T-helper 2 cell treated with Interferon-gamma antibody and Interleukin-4, amounts not matched to agents 100 ng/mL and 5 ng/mL, for 36 hours (primary cell): ENCODE data around the gene DEGS2. TPM values are rescaled to one million over a fixed set of nuclear protein-coding genes. Genes with fewer than 3 reads are reported as not detected.
"Not testable (repeated sequence)": the region's sequence is repeated elsewhere in the genome, so short reads cannot be mapped to it uniquely, and the experiment has no call there.

Source experiments
- intact Hi-C: fragments of 100-400 bp; cut with micrococcal nuclease; formaldehyde crosslinking; loops from one replicate; pipeline ENCODE4 v1.15.1; 2023
- total RNA-seq: library from RNA; stranded (reverse); gene quantifications from 2 replicates; pipeline ENCODE4 v1.2.3, GENCODE V29; 2022

The DEGS2 gene
- total RNA-seq, result 0.14 TPM in 1 of 2 replicates, not detected in the other

DNA sequence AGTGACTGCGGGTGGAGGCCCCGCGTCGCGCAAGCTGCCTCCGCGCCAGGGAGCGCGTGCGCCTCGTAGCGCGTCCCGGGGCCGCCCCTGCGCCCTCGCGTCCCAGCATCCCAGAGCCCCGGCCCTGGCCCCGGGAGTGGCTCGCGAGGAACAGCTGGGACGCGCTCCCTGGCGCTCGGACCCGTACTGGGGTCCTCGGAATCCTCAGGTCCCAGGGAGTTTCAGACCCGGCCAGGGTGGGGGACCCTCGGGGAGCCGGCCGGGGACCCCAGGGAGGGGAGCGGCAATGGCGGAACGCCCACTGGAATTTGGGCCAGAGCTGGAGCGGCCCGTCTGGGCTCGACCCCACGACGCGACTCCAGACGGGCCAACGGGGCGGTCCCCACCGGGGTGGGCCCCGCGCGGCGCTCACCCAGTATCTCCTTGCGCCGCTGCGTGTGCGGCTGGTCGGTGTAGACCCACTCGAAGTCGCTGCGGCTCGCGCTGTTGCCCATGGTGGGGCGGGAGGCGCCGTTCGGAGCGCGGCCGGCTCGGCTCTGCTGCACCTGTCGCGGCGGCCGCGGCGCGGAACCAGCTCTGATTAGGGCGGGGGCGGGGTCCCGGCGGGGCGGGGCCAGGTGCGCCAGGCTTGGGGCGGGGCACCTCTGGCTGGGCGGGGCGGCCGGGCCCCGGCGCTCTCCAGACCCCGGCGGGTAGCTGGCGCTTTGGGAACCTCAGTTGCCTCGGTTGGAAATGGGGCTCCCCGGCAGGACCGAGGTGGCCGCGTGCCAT is at the start of gene DEGS2:
DEGS2 (minus strand) TSS at position 552 of the 771 bp plus-strand sequence; CDS start at position 494, 58 bp downstream.
- intact Hi-C loops, result no loop called here

DNA sequence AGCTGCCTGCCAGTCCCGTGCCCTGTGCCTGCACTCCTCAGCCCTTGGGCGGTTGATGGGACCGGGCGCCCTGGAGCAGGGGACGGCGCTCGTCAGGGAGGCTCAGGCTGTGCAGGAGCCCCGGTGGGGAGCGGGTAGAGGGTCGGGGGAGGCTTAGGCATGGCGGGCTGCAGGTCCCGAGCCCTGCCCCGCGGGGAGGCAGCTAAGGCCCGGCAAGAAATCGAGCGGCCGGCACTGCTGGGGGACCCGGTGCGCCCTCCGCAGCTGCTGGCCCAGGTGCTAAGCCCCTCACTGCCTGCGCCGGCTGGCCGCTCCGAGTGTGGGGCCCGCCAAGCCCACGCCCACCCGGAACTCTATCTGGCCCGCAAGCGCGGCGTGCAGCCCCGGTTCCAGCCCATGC is 48.7 kb upstream of the DEGS2 start:
- intact Hi-C loops, result not testable (repeated sequence)

DNA sequence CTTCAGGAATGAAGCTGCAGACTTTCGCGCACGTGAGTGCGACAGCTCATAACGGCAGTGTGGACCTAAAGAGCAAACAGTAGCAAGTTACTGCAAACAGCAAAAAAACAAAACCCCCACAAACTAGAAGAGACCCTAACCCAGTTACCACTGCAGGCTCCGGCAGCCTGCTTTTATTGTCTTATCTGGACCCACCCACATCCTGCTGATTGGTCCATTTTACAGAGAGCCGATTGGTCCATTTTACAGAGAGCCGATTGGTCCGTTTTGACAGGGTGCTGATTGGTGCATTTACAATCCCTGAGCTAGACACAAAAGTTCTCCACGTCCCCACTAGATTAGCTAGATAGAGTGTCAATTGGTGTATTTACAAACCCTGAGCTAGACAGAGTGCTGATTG is 48.1 kb upstream of the DEGS2 start:
- intact Hi-C loops, result not testable (repeated sequence)

DNA sequence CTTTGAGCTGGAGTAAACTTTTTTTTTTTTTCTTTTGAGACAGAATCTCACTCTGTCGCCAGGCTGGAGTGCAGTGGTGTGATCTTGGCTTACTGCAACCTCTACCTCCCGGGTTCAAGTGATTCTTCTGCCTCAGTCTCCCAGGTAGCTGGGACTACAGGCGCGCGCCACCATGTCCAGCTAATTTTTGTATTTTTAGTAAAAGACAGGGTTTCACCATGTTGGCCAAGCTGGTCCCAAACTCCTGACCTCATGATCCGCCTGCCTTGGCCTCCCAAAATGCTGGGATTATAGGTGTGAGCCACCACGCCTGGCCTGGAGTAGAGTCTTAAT is 45.4 kb upstream of the DEGS2 start:
- intact Hi-C loops, result not testable (repeated sequence)

DNA sequence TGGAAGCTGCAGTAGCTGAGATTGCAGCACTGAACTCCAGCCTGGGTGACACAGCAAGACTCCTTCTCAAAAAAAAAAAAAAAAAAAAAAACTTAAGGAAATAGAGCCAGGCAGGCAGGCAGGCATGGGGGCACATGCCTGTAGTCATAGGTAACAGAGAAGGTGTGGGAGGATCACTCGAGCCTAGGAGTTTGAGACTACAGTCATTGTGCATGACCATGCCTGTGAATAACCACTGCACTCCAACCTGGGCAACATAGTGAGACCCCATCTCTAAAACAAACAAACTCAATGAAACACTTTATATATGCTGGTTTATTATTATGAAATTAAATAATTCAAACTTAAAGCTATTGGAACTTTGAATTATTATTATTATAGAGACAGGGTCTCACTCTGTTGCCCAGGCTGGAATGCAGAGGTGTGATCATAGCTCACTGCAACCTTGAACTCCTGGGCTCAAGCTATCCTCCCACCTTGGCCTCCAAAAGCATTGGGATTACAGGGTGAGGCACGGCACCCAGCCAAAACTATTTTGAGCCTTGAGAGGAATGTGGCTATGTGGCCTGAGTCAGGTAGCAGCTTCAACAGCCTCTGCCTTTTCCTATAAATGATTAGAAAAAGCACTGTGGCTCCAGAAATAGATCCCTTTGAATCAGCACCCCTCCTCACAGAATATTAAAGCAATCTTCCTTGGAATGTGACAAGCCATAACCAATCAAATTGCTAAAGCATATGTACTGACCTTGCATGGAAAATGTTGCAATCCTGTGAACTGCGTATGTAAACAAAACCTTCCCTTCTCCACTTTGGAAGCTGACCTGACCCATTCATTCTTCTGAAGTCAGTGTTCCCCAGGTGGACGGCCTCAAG is 44.8 kb upstream of the DEGS2 start:
- intact Hi-C loops, result no loop called here

- intact Hi-C loops, result no loop called here
These were observed 43.7 kb upstream of the DEGS2 start for GRCh38 chr14:100203146-100203545.

DNA sequence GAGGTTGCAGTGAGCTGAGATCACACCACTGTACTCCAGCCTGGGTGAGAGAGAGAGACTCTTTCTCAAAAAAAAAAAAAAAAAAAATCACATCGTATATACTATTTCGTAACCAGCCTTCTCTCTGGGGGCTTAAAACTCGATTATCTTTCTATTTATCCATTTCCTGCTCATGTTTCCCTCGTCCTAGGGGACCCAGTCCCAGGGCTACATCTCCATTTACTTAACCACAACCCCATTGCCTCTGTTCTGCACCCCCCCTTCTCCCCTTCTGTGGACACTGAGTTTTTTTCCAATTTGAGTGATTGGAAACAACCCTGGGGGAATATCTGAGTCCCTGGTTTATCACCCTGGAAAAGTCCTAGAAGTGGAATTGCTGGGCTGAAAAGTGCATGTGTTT is 43.3 kb upstream of the DEGS2 start:
- intact Hi-C loops, result no loop called here

DNA sequence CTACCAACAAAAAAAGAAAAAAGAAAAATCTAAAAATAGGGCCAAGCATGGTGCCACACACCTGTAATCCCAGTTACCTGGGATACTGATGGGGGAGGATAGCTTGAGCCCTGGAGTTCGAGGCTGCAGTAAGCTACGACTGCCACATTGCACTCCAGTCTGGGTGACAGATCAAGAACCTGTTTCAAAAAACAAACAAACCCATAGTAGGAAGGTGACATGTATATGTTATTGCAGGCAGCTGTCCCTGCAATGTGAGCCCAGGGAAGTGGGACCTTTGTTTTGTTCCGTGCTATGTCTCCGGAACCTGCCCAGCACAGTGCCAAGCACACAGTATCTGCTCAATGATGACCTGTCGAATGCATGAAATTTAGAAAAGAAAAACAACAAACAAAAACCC is 42.3 kb upstream of the DEGS2 start:
- intact Hi-C loops, result no loop called here

DNA sequence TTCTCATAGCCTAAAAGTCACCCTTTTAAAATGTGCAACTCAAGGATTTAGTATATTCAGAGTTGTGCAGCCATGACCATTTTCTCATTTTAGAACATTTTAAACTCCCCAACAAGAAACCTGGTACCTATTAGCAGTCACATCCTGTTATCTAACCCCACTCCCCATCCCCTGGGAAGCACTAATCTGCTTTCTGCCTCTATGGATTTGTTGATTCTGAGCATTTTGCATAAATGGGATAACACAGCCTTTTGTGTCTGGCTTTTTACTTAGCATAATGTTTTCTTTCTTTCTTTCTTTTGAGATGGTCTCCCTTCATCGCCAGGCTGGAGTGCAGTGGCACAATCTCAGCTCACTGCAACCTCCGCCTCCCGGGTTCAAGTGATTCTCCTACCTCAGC is 40.9 kb upstream of the DEGS2 start:
- intact Hi-C loops, result no loop called here

DNA sequence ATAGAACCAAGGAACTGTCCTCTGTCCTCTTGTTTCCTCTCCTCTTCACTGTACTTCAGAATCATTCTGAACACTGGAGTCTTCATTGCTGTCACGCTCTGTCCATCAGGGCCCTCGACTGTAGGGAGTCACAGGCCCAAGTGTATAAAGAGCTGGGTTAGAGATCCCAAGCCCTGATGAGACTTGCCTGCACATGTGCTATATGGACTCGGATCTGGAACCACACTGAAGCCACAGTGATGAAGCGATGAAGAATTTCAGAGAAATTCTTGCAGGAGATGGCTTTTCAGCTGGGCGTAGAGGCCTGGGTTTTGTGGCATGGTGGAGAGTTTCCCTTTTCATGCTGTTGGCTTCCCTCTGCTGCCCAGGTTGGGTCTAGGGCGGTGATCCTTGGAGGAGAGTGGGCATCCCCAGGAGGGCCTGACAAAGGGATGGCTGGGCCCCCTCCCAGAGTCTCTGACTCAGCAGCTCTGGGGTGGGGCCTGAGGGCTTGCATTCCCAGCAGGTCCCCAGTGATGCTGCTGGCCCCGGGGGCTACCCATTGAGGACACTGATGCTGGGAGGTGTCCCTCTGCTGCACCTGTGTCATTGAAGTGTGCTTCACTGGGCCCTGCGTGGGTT is 39.9 kb upstream of the DEGS2 start:
- intact Hi-C loops, result no loop called here

DNA sequence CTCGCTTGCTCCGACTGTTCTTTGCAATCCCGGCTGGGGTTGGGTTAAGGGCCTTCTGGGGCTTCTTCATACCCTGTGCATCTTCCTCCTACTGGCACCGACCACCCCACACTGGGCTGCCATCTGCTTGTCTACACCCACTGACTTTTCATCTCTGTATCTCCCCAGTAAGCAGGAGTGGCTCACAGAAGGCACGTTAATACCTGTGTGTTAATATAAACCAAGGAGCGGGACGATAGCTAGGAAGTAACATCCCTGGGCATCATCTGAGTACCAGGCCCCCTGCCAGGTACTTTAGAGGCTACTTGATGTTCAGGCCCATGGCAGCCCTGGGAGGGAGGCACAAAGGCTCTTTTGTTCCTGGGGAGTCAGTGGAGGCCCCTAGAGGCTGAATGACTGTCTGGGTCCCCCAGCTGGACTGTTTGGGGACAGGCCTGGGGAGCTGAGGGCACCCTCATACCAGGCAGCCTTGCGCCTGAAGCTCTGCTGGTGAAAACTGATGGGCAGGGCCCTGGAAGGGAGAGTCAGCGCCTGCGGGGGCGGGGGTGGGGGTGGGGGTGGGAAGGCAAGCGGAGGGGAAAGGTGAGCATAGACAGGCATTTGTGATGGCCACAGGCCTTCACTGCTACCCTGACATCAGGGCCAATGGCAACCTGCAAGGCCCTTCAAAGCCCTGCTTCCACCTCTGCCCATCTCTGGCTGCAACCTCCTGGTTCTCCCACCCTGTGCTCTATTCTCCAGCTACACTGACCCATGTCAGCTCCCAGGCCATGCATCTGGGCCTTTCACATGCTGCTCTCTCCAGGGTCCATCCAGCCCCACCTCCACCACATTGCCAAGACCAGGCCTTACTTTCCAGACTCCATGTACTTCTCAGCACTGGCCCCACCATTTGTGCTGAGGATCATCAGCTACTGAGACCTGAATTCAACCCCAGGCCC is 34.2 kb upstream of the DEGS2 start:
- intact Hi-C loops, result loop anchor here (1.0 to 2.0 kb wide), 6 partner anchors 21 to 211 kb away; partner anchors contain the start of gene WDR25

DNA sequence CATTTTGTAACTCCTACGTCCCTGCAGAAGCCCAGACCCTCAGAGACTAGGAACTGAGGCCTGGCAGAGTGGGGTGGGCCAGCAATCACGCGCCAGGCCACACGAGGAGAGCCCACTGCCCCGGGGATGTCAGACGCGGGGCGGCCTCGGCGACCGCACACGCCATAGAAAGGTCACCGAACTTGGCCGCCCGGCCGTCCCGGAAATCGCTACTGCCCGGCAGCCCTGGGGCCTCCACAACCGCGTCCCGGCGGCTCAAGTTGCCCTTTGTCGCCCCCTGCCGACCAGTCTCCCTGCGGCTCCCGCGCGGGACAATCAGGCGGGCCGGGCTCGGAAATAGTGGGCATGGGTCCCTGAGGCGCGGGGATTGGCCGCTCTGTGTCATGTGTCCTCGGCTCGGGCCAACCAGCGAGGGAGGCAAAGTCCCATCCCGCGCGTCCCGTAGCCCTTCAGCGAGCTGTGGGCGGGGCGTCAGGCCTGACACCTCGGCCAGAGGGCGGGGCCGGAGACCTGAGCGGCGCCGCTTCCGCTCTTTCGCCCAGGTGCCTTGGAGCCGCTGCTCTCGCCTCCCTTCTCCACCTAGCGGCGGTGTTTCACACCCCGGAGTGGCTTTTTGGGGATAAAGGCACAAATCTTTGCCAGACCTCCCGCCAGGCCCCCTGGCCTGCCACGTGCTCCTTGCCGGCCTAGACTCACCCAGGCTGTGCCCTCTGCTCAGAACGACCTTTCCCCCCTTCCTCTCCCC is 33.4 kb upstream of the DEGS2 start:
- intact Hi-C loops, result loop anchor here (1.0 to 2.0 kb wide), 6 partner anchors 21 to 211 kb away; partner anchors contain the start of gene WDR25

- intact Hi-C loops, result loop anchor here (2.0 kb wide), 3 partner anchors 123 to 185 kb away; partner anchors contain the start of gene WDR25
These were observed 32.8 kb upstream of the DEGS2 start for GRCh38 chr14:100192250-100192671.

DNA sequence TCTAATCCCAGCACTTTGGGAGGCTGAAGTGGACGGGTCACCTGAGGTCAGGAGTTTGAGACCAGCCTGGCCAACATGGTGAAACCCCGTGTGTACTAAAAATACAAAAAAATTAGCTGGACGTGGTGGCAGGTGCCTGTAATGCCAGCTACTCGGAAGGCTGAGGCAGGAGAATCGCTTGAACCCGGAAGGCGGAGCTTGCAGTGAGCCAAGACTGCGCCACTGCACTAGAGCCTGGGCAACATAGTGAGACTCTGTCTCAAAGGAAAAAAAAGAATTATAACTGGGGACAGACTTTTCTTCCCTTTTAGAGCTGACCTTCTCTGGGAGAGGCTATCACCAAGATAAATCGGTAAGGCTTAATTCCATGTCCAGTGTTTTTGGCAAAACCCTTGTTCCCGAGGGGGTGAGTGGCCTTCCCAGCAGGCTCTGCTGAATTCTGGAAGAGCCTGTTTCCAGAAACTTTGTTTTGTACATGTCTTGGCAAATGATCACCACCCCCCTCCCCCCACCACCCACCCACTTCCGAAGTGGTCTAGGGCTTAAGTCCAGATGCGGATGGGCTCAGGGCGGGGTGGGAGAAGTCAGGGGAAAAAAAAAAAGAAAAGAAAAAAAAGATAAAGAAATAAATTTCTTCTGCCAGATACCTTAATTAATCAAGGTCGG is 32.3 kb upstream of the DEGS2 start:
- intact Hi-C loops, result loop anchor here (2.0 kb wide), 3 partner anchors 123 to 185 kb away; partner anchors contain the start of gene WDR25

- intact Hi-C loops, result no loop called here
These were observed 30.7 kb upstream of the DEGS2 start for GRCh38 chr14:100190126-100190525.

- intact Hi-C loops, result no loop called here
These were observed 29.1 kb upstream of the DEGS2 start for GRCh38 chr14:100188392-100189030.

DNA sequence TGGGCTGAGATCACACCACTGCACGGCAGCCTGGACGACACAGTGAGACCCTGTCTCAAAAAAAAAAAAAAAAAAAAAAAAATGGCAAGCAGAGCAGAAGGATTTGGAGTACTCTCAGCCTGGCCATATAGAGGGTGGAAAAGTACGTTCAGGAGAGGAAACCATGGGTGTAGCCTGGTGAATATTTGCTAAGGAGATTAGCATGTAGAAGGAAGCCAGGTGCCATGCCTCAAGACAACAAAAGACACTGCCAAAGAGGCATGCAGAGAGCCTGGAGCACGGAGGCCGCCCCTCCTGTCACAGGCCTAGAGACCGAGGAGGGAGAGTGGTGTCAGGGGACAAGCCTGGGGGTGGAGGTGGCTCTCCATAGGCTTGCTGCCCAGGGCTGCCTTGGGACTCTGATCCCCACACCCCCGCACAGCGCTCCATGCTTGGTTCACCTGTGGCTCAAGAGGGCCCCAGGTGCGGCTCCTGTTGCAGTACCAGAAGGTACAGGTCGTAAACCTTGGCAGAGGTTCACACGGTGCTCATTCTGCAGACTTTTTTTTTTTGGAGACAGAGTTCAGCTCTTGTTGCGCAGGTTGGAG is 27.9 kb upstream of the DEGS2 start:
- intact Hi-C loops, result no loop called here

DNA sequence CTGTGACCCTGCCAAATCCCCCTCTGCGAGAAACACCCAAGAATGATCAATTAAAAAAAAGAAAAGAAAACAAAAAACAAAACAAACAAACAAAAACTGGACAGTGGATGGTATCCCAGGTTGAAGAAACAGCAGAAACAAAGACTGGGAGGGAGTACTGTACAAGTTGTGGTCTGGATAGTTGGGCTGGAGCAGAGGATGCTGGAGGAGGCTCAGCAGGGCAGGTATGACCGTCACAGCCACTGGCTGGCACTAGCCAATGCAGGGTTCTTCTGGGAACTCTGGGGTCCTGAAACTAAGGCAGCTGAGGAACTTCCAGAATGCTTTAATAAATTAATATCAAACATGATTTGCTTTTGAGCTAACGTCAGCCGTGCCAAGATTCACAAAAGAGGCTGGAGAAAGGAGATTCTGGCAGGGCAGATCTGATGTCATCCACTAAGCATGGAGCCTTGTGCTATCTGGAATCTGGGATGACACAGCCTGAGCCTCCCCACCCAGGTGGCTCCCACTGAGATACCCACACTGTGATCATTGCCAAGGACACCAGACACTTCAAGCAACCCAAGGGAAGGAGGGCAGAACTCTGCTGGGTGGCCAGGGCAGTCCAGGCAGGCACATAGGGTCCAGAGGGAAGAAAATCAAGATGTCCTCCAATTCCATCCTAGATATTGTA is 22.6 kb upstream of the DEGS2 start:
- intact Hi-C loops, result not testable (repeated sequence)
